ENCODE results near the gene ESRRG. TPM values are rescaled to one million over a fixed set of nuclear protein-coding genes. Genes with fewer than 3 reads are reported as not detected.

ESRRG gene
- total RNA-seq, 1 donor from 2014 or later, result 9.6 TPM

- Mint-ChIP-seq H3K9me3 (ENCODE audit: low read depth) (no peaks in the 10 kb centered on the region), H3K4me3 (ENCODE audit: low read depth) (no peak overlapping the region), H3K4me1 (ENCODE audit: low read depth) (peaks cover 18% of the 10 kb centered on the region), H3K27ac (no peak overlapping the region), H3K36me3 (ENCODE audit: insufficient read depth) (no peaks in the 10 kb centered on the region), H3K27me3 (no peaks in the 10 kb centered on the region)
- no peak for TF ChIP-seq CTCF (IDR thresholded peaks at IDR 0.05; ENCODE audit: unreplicated experiment)
- DNase-seq (ENCODE audit: low spot score, unreplicated experiment), result no peak
Observed at GRCh38 chr1:216559359-216559758, 163.9 kb downstream of the ESRRG start.

- H3K36me3 Mint-ChIP-seq (ENCODE audit: insufficient read depth), result no peaks in the 10 kb centered on the region
- no peak for DNase-seq (ENCODE audit: low spot score, unreplicated experiment)
- H3K27ac Mint-ChIP-seq, result no peak overlapping the region
- TF ChIP-seq CTCF (IDR thresholded peaks at IDR 0.05; ENCODE audit: unreplicated experiment), result no peak
- no peak overlapping the region for H3K4me3 Mint-ChIP-seq (ENCODE audit: low read depth)
- H3K4me1 Mint-ChIP-seq (ENCODE audit: low read depth), result peaks cover 18% of the 10 kb centered on the region
- no peaks in the 10 kb centered on the region for H3K27me3 Mint-ChIP-seq
- no peaks in the 10 kb centered on the region for H3K9me3 Mint-ChIP-seq (ENCODE audit: low read depth)
Observed at GRCh38 chr1:216555653-216556052, 167.6 kb downstream of the ESRRG start.

- DNase-seq (ENCODE audit: low spot score, unreplicated experiment), result no peak
- Mint-ChIP-seq H3K9me3 (ENCODE audit: low read depth) (no peaks in the 10 kb centered on the region), H3K4me1 (ENCODE audit: low read depth) (peaks cover 18% of the 10 kb centered on the region), H3K4me3 (ENCODE audit: low read depth) (no peak overlapping the region), H3K36me3 (ENCODE audit: insufficient read depth) (no peaks in the 10 kb centered on the region), H3K27ac (no peak overlapping the region), H3K27me3 (no peaks in the 10 kb centered on the region)
- TF ChIP-seq CTCF (IDR thresholded peaks at IDR 0.05; ENCODE audit: unreplicated experiment), result no peak
Observed at GRCh38 chr1:216554934-216555333, 168.3 kb downstream of the ESRRG start.

GRCh38 chr1:216553766-216554165, 169.5 kb downstream of the ESRRG start:
- Mint-ChIP-seq H3K27me3 (no peaks in the 10 kb centered on the region), H3K4me1 (ENCODE audit: low read depth) (peaks cover 18% of the 10 kb centered on the region), H3K9me3 (ENCODE audit: low read depth) (no peaks in the 10 kb centered on the region)

GRCh38 chr1:216553040-216553439, 170.2 kb downstream of the ESRRG start:
- Mint-ChIP-seq H3K27me3 (no peaks in the 10 kb centered on the region), H3K36me3 (ENCODE audit: insufficient read depth) (no peaks in the 10 kb centered on the region), H3K9me3 (ENCODE audit: low read depth) (no peaks in the 10 kb centered on the region), H3K27ac (no peak overlapping the region), H3K4me1 (ENCODE audit: low read depth) (peaks cover 18% of the 10 kb centered on the region), H3K4me3 (ENCODE audit: low read depth) (no peak overlapping the region)
- TF ChIP-seq CTCF (IDR thresholded peaks at IDR 0.05; ENCODE audit: unreplicated experiment), result no peak
- no peak for DNase-seq (ENCODE audit: low spot score, unreplicated experiment)

More at GRCh38 chr1:216553766-216554165, 169.5 kb downstream of the ESRRG start:
- H3K36me3 Mint-ChIP-seq (ENCODE audit: insufficient read depth), result no peaks in the 10 kb centered on the region
- DNase-seq (ENCODE audit: low spot score, unreplicated experiment), result no peak
- no peak overlapping the region for H3K4me3 Mint-ChIP-seq (ENCODE audit: low read depth)
- no peak for TF ChIP-seq CTCF (IDR thresholded peaks at IDR 0.05; ENCODE audit: unreplicated experiment)
- no peak overlapping the region for H3K27ac Mint-ChIP-seq
